ENCODE data around the gene LRPPRC.

DNA sequence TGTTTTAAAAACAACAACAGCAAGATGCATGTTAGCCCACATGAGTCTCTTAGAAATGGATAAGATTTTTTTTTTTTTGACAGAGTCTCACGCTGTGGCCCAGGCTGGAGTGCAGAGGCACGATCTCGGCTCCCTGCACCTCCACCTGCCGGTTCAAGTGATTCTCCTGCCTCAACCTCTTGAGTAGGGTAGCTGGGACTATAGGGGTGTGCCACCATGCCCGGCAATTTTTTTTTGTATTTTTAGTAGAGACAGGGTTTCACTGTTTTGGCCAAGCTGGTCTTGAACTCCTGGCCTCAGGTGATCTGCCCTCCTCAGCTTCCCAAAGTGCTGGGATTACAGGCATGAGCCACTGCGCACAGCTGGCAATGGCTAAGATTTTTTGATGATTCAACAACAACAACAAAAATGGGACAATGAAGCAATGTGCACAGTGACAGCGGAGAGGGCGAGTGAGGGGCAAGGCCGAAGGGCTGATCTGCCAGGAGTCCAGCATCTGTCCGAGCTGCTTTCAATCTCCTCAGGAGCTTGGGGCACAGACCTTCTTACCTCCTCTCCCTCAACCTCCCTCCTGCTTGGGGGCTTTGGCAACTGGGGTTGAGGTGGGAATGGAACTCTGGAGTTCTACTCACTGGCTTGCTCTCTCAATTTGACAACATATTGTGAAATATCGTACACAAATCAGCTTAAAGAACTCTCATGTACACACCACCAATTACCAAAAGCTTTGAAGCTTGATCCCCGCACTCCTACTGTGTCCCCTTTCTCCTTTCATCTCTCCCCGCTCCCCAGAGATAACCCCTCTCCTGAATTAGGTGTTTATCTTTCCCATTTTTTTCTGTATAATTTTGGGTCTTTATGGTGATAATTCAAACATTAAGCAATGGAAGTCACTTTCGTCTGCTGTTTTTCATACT lies 153.6 kb downstream of the LRPPRC start:
- TF ChIP-seq JUN (CRISPR knock-in tag; IDR thresholded peaks at IDR 0.05) (no peak), MXD4 (CRISPR knock-in tag; IDR thresholded peaks at IDR 0.05; ENCODE audit: borderline replicate concordance) (no peak), ZNF232 (CRISPR knock-in tag; IDR thresholded peaks at IDR 0.05) (no peak), NR3C1 (CRISPR knock-in tag; conservative IDR thresholded peaks at IDR 0.05; ENCODE audit: low read depth) (no peak), MYBL2 (CRISPR knock-in tag; IDR thresholded peaks at IDR 0.05) (no peak), CREM (CRISPR knock-in tag; IDR thresholded peaks at IDR 0.05) (no peak), ZNF263 (CRISPR knock-in tag; IDR thresholded peaks at IDR 0.05; ENCODE audit: low read depth) (no peak), CREB1 (CRISPR knock-in tag; IDR thresholded peaks at IDR 0.05) (no peak)
- TF ChIP-seq, protein P1, sequence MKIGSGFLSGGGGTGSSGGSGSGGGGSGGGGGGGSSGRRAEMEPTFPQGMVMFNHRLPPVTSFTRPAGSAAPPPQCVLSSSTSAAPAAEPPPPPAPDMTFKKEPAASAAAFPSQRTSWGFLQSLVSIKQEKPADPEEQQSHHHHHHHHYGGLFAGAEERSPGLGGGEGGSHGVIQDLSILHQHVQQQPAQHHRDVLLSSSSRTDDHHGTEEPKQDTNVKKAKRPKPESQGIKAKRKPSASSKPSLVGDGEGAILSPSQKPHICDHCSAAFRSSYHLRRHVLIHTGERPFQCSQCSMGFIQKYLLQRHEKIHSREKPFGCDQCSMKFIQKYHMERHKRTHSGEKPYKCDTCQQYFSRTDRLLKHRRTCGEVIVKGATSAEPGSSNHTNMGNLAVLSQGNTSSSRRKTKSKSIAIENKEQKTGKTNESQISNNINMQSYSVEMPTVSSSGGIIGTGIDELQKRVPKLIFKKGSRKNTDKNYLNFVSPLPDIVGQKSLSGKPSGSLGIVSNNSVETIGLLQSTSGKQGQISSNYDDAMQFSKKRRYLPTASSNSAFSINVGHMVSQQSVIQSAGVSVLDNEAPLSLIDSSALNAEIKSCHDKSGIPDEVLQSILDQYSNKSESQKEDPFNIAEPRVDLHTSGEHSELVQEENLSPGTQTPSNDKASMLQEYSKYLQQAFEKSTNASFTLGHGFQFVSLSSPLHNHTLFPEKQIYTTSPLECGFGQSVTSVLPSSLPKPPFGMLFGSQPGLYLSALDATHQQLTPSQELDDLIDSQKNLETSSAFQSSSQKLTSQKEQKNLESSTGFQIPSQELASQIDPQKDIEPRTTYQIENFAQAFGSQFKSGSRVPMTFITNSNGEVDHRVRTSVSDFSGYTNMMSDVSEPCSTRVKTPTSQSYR (CRISPR knock-in tag; IDR thresholded peaks at IDR 0.05) = no peak
- TF ChIP-seq, protein P2, sequence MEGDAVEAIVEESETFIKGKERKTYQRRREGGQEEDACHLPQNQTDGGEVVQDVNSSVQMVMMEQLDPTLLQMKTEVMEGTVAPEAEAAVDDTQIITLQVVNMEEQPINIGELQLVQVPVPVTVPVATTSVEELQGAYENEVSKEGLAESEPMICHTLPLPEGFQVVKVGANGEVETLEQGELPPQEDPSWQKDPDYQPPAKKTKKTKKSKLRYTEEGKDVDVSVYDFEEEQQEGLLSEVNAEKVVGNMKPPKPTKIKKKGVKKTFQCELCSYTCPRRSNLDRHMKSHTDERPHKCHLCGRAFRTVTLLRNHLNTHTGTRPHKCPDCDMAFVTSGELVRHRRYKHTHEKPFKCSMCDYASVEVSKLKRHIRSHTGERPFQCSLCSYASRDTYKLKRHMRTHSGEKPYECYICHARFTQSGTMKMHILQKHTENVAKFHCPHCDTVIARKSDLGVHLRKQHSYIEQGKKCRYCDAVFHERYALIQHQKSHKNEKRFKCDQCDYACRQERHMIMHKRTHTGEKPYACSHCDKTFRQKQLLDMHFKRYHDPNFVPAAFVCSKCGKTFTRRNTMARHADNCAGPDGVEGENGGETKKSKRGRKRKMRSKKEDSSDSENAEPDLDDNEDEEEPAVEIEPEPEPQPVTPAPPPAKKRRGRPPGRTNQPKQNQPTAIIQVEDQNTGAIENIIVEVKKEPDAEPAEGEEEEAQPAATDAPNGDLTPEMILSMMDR (IDR thresholded peaks at IDR 0.05) = no peak
- TF ChIP-seq, protein P3, sequence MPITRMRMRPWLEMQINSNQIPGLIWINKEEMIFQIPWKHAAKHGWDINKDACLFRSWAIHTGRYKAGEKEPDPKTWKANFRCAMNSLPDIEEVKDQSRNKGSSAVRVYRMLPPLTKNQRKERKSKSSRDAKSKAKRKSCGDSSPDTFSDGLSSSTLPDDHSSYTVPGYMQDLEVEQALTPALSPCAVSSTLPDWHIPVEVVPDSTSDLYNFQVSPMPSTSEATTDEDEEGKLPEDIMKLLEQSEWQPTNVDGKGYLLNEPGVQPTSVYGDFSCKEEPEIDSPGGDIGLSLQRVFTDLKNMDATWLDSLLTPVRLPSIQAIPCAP (CRISPR knock-in tag; IDR thresholded peaks at IDR 0.05) = no peak
- TF ChIP-seq, protein P4, sequence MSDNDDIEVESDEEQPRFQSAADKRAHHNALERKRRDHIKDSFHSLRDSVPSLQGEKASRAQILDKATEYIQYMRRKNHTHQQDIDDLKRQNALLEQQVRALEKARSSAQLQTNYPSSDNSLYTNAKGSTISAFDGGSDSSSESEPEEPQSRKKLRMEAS (CRISPR knock-in tag; IDR thresholded peaks at IDR 0.05) = no peak
